GM12891 (cell line): Measurements from ENCODE around the gene NRTN.

ENCODE experiments used
- POLR2A ChIP-seq: IDR thresholded peaks from 2 replicates; pipeline ENCODE4 v1.6.1; 2011; ENCODE audit warnings: low read depth, low read length, control low read depth
- POLR2AphosphoS5 ChIP-seq: IDR thresholded peaks from 2 replicates; pipeline ENCODE4 v1.6.1; 2011; ENCODE audit warnings: low read depth, low read length, control low read depth
- SPI1 ChIP-seq: IDR thresholded peaks from 2 replicates; pipeline ENCODE4 v1.6.1; 2011; ENCODE audit warnings: low read depth, low read length, control low read depth
- TAF1 ChIP-seq: IDR thresholded peaks from 2 replicates; pipeline ENCODE4 v1.6.1; 2011; ENCODE audit warnings: low read depth, low read length, control low read depth

DNA sequence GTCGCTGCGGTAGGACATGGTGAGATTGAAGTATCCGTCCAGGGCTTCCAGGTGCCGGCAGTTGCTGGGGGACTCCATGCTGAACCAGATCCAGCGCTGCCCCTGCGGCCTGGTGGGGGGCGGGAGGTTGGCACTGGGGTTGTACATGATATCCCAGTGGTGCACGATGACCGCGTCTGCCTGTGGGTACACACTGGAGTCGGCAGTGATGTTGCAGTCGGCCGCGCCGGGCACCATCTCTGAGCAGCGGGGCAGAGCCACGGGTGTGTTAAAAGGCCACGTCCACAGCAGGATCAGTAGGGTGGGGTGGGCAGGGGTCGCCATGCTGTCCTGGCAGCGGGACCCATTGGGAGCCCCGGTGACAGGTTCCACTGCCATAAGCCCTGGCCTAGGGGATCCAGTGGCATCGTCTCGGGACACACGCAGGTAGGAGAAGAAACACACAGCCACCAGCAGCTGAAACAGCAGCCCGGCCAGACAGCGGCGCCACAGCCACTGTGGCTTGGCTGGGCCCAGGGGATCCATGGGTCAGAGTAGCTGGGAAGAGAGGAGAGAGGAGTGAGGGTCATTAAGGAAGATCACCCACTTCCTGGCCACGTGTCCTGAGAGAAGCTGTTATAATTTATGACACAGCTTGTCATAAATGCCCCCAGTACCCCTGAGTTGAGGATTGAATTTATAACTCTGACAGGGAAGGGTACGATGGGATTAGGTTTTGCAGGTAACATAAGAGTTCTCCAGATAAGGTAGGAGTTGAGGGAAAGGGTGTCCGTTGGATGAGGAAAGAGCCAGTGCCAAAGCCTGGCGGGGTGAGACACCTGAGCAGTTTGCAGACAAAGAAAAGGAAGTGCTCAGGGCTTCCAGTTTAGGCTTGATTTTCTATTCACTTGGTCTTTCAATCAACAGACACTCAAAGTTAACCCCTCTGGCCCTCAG is 62.6 kb downstream of the NRTN start:
- TF ChIP-seq POLR2A (no peak), TAF1 (no peak), POLR2AphosphoS5 (no peak), SPI1 (no peak)
